Liver (tissue), 9 donors: ENCODE measurements around the gene ANKRD44. TPM values are rescaled to one million over a fixed set of nuclear protein-coding genes. Genes with fewer than 3 reads are reported as not detected.

ENCODE experiments used
- DNase-seq: peaks from one replicate; pipeline ENCODE4 v3.0.0-alpha.2; 2017; ENCODE audit warnings: low spot score
- H3K27ac ChIP-seq, 2 donors: one replicate each; pipeline ENCODE4 v1.7.0; 2013; ENCODE audit warnings: inconsistent platforms in 2 of 2, low read length in 2 of 2, control low read depth in 1 of 2, low read depth in 1 of 2, mild to moderate bottlenecking in 1 of 2
- H3K27me3 ChIP-seq, 4 donors: one replicate each; pipeline versions ENCODE4 v1.6.1 to v1.7.0; 2013; ENCODE audit warnings: low read length in 3 of 4, inconsistent platforms in 1 of 4, mild to moderate bottlenecking in 1 of 4, moderate library complexity in 1 of 4; ENCODE audit not compliant: control insufficient read depth in 4 of 4, insufficient read depth in 4 of 4
- H3K36me3 ChIP-seq, 4 donors: one replicate each; pipeline versions ENCODE4 v1.6.1 to v1.7.0; 2013; ENCODE audit warnings: low read length in 3 of 4, mild to moderate bottlenecking in 3 of 4, low read depth in 1 of 4, moderate library complexity in 1 of 4; ENCODE audit not compliant: control insufficient read depth in 4 of 4, insufficient read depth in 3 of 4
- H3K4me1 ChIP-seq, 4 donors: one replicate each; pipeline versions ENCODE4 v1.6.1 to v1.7.0; 2013; ENCODE audit warnings: low read length in 3 of 4, mild to moderate bottlenecking in 3 of 4, moderate library complexity in 1 of 4; ENCODE audit not compliant: control insufficient read depth in 4 of 4, insufficient read depth in 4 of 4
- H3K4me3 ChIP-seq, 3 donors: one replicate each; pipeline versions ENCODE4 v1.6.1 to v1.7.0; 2013; ENCODE audit warnings: low read length in 3 of 3, control low read depth in 1 of 3, low read depth in 1 of 3, mild to moderate bottlenecking in 1 of 3
- H3K9ac ChIP-seq, 2 donors: one replicate each; pipeline ENCODE4 v1.7.0; 2013; ENCODE audit warnings: low read length in 2 of 2, mild to moderate bottlenecking in 2 of 2, moderate library complexity in 2 of 2, control low read depth in 1 of 2, low read depth in 1 of 2
- H3K9me3 ChIP-seq, 4 donors: one replicate each; pipeline versions ENCODE4 v1.6.1 to v1.7.0; 2013; ENCODE audit warnings: low read length in 3 of 4; ENCODE audit not compliant: control insufficient read depth in 4 of 4
- ATF3 ChIP-seq: IDR thresholded peaks from 2 replicates; pipeline ENCODE4 v1.6.1; 2016; ENCODE audit warnings: antibody characterized with exemption
- CTCF ChIP-seq: fragments of 150-350 bp; IDR thresholded peaks from 2 replicates; pipeline ENCODE4 v1.5.1; 2017; ENCODE audit warnings: improper control_type of control experiment, low read depth, low read length; ENCODE audit not compliant: missing input control
- EGR1 ChIP-seq, 2 donors: IDR thresholded peaks; 2 replicates each; pipeline ENCODE4 v1.6.1; 2016 to 2018; ENCODE audit warnings: antibody characterized with exemption in 2 of 2, low read depth in 2 of 2
- HNF4G ChIP-seq: IDR thresholded peaks from 2 replicates; pipeline ENCODE4 v1.6.1; 2016; ENCODE audit warnings: antibody characterized with exemption
- JUND ChIP-seq, 2 donors: IDR thresholded peaks; 2 replicates each; pipeline ENCODE4 v1.6.1; 2016; ENCODE audit warnings: antibody characterized with exemption in 2 of 2
- MAX ChIP-seq: IDR thresholded peaks from 2 replicates; pipeline ENCODE4 v1.6.1; 2016; ENCODE audit warnings: antibody characterized with exemption
- NR2F2 ChIP-seq: IDR thresholded peaks from 2 replicates; pipeline ENCODE4 v1.6.1; 2016; ENCODE audit warnings: antibody characterized with exemption
- RAD21 ChIP-seq, 2 donors: IDR thresholded peaks; 2 replicates each; pipeline ENCODE4 v1.6.1; 2016; ENCODE audit warnings: antibody characterized with exemption in 2 of 2, mild to moderate bottlenecking in 2 of 2
- REST ChIP-seq: IDR thresholded peaks from 2 replicates; pipeline ENCODE4 v1.6.1; 2016; ENCODE audit warnings: antibody characterized with exemption, mild to moderate bottlenecking
- RXRA ChIP-seq, 2 donors: IDR thresholded peaks; 2 replicates each; pipeline ENCODE4 v1.6.1; 2017 to 2018; ENCODE audit warnings: antibody characterized with exemption in 2 of 2, mild to moderate bottlenecking in 1 of 2
- SP1 ChIP-seq: IDR thresholded peaks from 2 replicates; pipeline ENCODE4 v1.6.1; 2018; ENCODE audit warnings: antibody characterized with exemption, mild to moderate bottlenecking
- TAF1 ChIP-seq: conservative IDR thresholded peaks from 2 replicates; pipeline ENCODE4 v1.6.1; 2016; ENCODE audit warnings: antibody characterized with exemption, mild to moderate bottlenecking
- ZBTB33 ChIP-seq: IDR thresholded peaks from 2 replicates; pipeline ENCODE4 v1.6.1; 2016; ENCODE audit warnings: antibody characterized with exemption
- WGBS: extraction: QIAGEN DNeasy Blood & Tissue Kit; methylation state at CpG from one replicate; pipeline ENCODE4 v1.1.7; 2013; 5-methylcytosine and 5-hydroxymethylcytosine counted together
- polyA plus RNA-seq, 2 donors: library from polyadenylated mRNA; stranded (reverse) in 1 of 2; unstranded in 1 of 2; fragments of 200-250 nt in 1 of 2; fragments of >200 nt in 1 of 2; fragmentation: Nextera tagmentation in 1 of 2; extraction: Ambion mirVana in 1 of 2; gene quantifications; one replicate each; pipeline versions ENCODE4 v1.2.1 to v1.2.3, GENCODE V29; 2013 to 2015
- total RNA-seq, 2 donors: library from RNA; depleted of rRNA; stranded (reverse); fragments of >200 nt; gene quantifications; one replicate each; pipeline ENCODE4 v1.2.3, GENCODE V29; 2014
- donor health status: healthy.
- donor health status: healthy.
- donor health status: healthy.
- donor health status: healthy.
- donor health status: healthy.

ANKRD44 gene
- total and polyA plus RNA-seq, 4 donors = 3.8 to 18.2 (median 6.8) TPM

GRCh38 chr2:197234671-197235191, 75.8 kb downstream of the ANKRD44 start:
- no peak overlapping the region for H3K4me3 ChIP-seq
- H3K9ac ChIP-seq = no peak overlapping the region
- H3K4me1 ChIP-seq = peaks cover 0 to 9% (median 7%) of the 10 kb centered on the region in 4 donors
- no peaks in the 10 kb centered on the region for H3K36me3 ChIP-seq
- DNase-seq = no peak
- no peaks in the 10 kb centered on the region for H3K9me3 ChIP-seq
- H3K27ac ChIP-seq = no peak overlapping the region
- 93% methylated on average over 4 of the region's 4 CpGs for WGBS
- H3K27me3 ChIP-seq = no peaks in the 10 kb centered on the region
- TF ChIP-seq JUND (IDR thresholded peaks at IDR 0.05) (no peak), RXRA (IDR thresholded peaks at IDR 0.05) (no peak), RAD21 (IDR thresholded peaks at IDR 0.05) (no peak), ZBTB33 (no peak), NR2F2 (no peak), MAX (no peak), ATF3 (no peak), TAF1 (no peak), EGR1 (IDR thresholded peaks at IDR 0.05; ENCODE audit: low read depth in 2 of 2) (no peak), SP1 (no peak)

- Histone ChIP-seq H3K27me3 (no peaks in the 10 kb centered on the region), H3K27ac (no peak overlapping the region), H3K4me1 (no peaks in the 10 kb centered on the region), H3K36me3 (no peaks in the 10 kb centered on the region), H3K9ac (no peak overlapping the region), H3K4me3 (no peak overlapping the region), H3K9me3 (no peaks in the 10 kb centered on the region)
- TF ChIP-seq ZBTB33 (no peak), REST (no peak), JUND (IDR thresholded peaks at IDR 0.05) (no peak), CTCF (no peak), TAF1 (no peak), HNF4G (no peak), ATF3 (no peak), NR2F2 (no peak)
- DNase-seq = no peak
Observed at GRCh38 chr2:197233473-197233872, 77.1 kb downstream of the ANKRD44 start.
